Measurements from ENCODE around the gene SDF4.

DNA sequence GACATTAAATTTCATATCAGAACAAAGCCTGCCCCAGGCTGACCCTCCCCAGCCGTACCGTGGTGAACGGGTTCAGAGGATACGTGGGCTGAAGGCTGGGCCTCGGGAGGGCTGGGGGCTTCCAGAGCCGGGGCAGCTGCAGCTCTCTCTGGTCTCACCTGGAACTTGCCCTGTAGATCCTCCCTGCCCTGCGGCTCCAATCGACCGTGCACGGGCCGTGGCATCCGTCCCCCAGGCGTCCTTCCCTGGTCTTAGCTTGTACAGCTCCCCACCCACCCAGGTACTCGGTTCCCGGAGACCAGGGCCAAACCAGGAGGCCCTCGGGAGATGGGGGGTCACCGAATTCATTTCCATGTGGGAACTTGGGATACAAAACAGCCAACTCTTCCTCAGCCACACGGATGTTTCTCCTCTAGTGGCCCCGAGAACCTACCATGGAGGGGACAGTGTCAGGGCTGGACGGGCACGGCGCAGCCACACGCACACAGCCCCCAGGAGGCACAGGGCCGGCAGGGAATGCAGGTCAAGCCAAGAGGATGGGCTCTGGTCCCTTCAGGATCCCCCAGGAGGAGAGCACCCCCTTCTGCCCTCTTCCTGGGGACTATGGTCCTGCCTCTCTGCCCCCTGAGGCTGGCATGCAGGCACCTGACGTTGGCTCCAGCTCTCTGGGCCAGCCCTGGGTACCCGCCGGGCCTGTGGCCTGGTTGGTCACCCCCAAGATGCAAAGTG lies 3.4 kb upstream of the SDF4 start:
- TF ChIP-seq, protein P1, sequence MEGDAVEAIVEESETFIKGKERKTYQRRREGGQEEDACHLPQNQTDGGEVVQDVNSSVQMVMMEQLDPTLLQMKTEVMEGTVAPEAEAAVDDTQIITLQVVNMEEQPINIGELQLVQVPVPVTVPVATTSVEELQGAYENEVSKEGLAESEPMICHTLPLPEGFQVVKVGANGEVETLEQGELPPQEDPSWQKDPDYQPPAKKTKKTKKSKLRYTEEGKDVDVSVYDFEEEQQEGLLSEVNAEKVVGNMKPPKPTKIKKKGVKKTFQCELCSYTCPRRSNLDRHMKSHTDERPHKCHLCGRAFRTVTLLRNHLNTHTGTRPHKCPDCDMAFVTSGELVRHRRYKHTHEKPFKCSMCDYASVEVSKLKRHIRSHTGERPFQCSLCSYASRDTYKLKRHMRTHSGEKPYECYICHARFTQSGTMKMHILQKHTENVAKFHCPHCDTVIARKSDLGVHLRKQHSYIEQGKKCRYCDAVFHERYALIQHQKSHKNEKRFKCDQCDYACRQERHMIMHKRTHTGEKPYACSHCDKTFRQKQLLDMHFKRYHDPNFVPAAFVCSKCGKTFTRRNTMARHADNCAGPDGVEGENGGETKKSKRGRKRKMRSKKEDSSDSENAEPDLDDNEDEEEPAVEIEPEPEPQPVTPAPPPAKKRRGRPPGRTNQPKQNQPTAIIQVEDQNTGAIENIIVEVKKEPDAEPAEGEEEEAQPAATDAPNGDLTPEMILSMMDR (IDR thresholded peaks at IDR 0.05): no peak
- no peak for TF ChIP-seq EZH2 (IDR thresholded peaks at IDR 0.05; ENCODE audit: borderline replicate concordance, insufficient read depth, low read depth, low read length, poor library complexity, severe bottlenecking)

All from B cell (primary cell).